Spleen (tissue), 7 donors: Measurements from ENCODE around the gene TMEM163.

ENCODE experiments used
- CTCF ChIP-seq, 11 experiments: fragments of 200-600 bp in 7 of 11; fragments of 450-650 bp in 4 of 11; sonication (generic) in 4 of 11; IDR thresholded peaks in 8 of 11; conservative IDR thresholded peaks in 3 of 11; 1 replicate in 7 of 11; 2 replicates in 4 of 11; pipeline versions ENCODE4 v1.4.0 to v1.8.0; 2016 to 2021; ENCODE audit warnings: antibody characterized with exemption in 11 of 11, inconsistent platforms in 4 of 11, mild to moderate bottlenecking in 1 of 11
- POLR2A ChIP-seq, 3 donors: fragments of 450-650 bp; IDR thresholded peaks; one replicate each; pipeline ENCODE4 v1.5.1; 2017; ENCODE audit warnings: antibody characterized with exemption in 3 of 3, mild to moderate bottlenecking in 1 of 3
- POLR2AphosphoS5 ChIP-seq, 3 donors: sonication (generic); formaldehyde crosslinking; IDR thresholded peaks; one replicate each; pipeline ENCODE4 v1.5.1; 2017; ENCODE audit warnings: antibody characterized with exemption in 3 of 3
- donor health status: DM: no; HTN: no; CAD: no; lungs with moderate emphysema.
- donor health status: DM: no; HTN: no; CAD: no.
- donor health status: DM: no; HTN: no; CAD: no.

DNA sequence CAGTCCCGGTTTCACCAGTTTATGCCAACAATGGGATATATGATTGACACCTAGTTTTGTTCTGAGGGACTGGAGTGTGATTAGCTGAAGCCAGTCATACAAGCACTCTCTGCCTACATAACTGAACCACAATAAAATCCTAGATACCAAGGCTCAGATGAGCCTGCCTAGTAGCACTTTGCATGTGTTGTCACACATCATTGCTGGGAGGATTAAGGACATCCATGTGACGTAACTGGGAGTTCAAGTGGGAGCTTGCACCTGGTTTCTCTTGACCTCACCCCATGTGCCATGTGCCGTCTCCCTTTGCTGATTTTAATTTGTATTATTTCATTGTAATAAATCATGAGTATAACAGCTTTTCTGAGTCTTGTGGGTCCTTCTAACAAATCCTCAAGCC, 90.3 kb downstream of the TMEM163 start:
- TF ChIP-seq CTCF (IDR thresholded peaks at IDR 0.05 in 8 of 11, conservative IDR thresholded peaks at IDR 0.05 in 3 of 11) (no peak), POLR2A (IDR thresholded peaks at IDR 0.05) (no peak), POLR2AphosphoS5 (IDR thresholded peaks at IDR 0.05) (no peak)
